Tibial nerve (tissue), 4 donors: ENCODE measurements around the gene SLC7A10. TPM values are rescaled to one million over a fixed set of nuclear protein-coding genes. Genes with fewer than 3 reads are reported as not detected.
A peak's percentile ranks its signal among the peaks of the same experiment; 100 is the strongest.

Experiments used
- DNase-seq, 2 donors: peaks; one replicate each; pipeline ENCODE4 v3.0.0-alpha.2; 2019; ENCODE audit warnings: low spot score in 2 of 2
- H3K27ac ChIP-seq, 4 donors: fragments of 200-600 bp; sonication (generic) in 3 of 4; one replicate each; pipeline ENCODE4 v1.5.1; 2017 to 2019; ENCODE audit warnings: mild to moderate bottlenecking in 1 of 4
- H3K27me3 ChIP-seq, 2 donors: fragments of 200-600 bp; sonication (generic) in 1 of 2; one replicate each; pipeline versions ENCODE4 v1.5.1 to v1.6.0; 2017 to 2019
- H3K36me3 ChIP-seq, 3 donors: fragments of 200-600 bp; sonication (generic); one replicate each; pipeline ENCODE4 v1.5.1; 2018 to 2019
- H3K4me1 ChIP-seq, 4 donors: fragments of 200-600 bp; sonication (generic) in 3 of 4; one replicate each; pipeline ENCODE4 v1.5.1; 2017 to 2019
- H3K4me3 ChIP-seq, 4 donors: fragments of 200-600 bp; sonication (generic) in 3 of 4; one replicate each; pipeline ENCODE4 v1.5.1; 2017 to 2019; ENCODE audit warnings: mild to moderate bottlenecking in 1 of 4, moderate library complexity in 1 of 4
- H3K9me3 ChIP-seq, 4 donors: fragments of 200-600 bp; sonication (generic) in 3 of 4; one replicate each; pipeline ENCODE4 v1.5.1; 2017 to 2019
- CTCF ChIP-seq, 5 experiments: fragments of 200-600 bp in 3 of 5; fragments of 450-650 bp in 2 of 5; sonication (generic) in 3 of 5; IDR thresholded peaks; one replicate each; pipeline ENCODE4 v1.5.1; 2016 to 2019; ENCODE audit warnings: antibody characterized with exemption in 5 of 5, mild to moderate bottlenecking in 3 of 5, moderate library complexity in 2 of 5
- EP300 ChIP-seq, 2 donors: sonication (generic); formaldehyde crosslinking; IDR thresholded peaks; one replicate each; pipeline ENCODE4 v1.6.1; 2017; ENCODE audit warnings: antibody characterized with exemption in 2 of 2, mild to moderate bottlenecking in 1 of 2
- POLR2A ChIP-seq, 2 donors: fragments of 450-650 bp; IDR thresholded peaks; one replicate each; pipeline ENCODE4 v1.6.1; 2017; ENCODE audit warnings: antibody characterized with exemption in 2 of 2, mild to moderate bottlenecking in 2 of 2, moderate library complexity in 2 of 2
- WGBS, 2 donors: methylation state at CpG; one replicate each; pipeline ENCODE4 v1.1.5; 2018; 5-methylcytosine and 5-hydroxymethylcytosine counted together
- total RNA-seq, 4 donors: library from RNA; depleted of rRNA; stranded (reverse); fragments of >200 nt; gene quantifications; one replicate each; pipeline ENCODE4 v1.1.0, GENCODE V29; 2016

The SLC7A10 gene
- total RNA-seq, 4 donors from 2014 or later: 4.3 to 25.8 (median 13.2) TPM

DNA sequence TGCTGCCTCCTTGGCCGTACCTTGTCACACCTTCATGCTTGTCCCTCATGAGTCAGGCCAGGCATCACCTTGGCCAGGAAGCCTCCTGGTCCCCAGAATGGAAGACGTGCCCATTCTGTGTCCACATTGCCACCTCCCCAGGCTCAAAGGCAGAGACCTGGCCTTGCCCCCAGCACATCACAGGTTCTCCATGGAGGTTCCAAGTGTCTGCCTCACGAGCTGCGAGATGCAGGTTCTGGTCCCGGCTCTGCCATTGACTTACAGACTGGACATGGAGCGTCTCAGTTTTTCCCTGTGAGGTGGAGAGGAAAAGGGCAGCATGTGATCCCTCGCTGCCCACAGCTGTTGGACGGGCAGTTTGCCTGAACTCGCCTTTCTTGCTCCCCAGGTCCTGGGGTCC is 9.1 kb upstream of the SLC7A10 start:
- no peak for DNase-seq
- Histone ChIP-seq H3K27me3 (peaks cover 0 to 45% of the 10 kb centered on the region in 2 donors), H3K36me3 (no peaks in the 10 kb centered on the region), H3K4me1 (no peaks in the 10 kb centered on the region), H3K27ac (no peak overlapping the region), H3K9me3 (peaks cover 0 to 5% (median 0%) of the 10 kb centered on the region in 4 donors), H3K4me3 (no peak overlapping the region)
- TF ChIP-seq CTCF (IDR thresholded peaks at IDR 0.05) (no peak), POLR2A (IDR thresholded peaks at IDR 0.05) (no peak)
- WGBS, 2 donors: 59 to 65% methylated on average over 8 to 9 of the region's 9 CpGs

DNA sequence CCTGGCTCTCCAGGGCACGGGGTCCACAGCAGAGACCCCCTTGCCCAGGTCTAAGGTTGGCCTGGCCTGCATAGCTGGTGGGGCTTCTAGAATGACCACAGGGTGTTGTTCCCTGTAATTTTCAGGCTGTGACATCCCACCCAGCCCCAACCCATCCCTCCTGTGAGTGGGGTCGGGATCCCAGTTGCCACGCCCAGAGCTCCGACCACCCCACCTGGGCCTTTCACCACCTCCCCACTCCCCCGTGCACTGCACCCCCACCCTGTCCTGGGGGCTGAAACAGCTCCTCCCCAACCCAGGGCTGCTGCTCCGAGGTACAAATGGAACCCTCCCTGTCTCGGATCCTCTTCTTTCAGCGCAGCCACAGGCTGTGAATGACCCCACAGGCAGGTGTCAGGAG is 8.4 kb upstream of the SLC7A10 start:
- Histone ChIP-seq H3K36me3 (no peaks in the 10 kb centered on the region), H3K9me3 (peaks cover 0 to 11% (median 0%) of the 10 kb centered on the region in 4 donors), H3K27me3 (peaks cover 0 to 51% of the 10 kb centered on the region in 2 donors), H3K4me1 (no peaks in the 10 kb centered on the region), H3K27ac (no peak overlapping the region), H3K4me3 (no peak overlapping the region)
- WGBS, 2 donors: 73 to 88% methylated on average over 8 of the region's 8 CpGs
- TF ChIP-seq EP300 (IDR thresholded peaks at IDR 0.05) (no peak), POLR2A (IDR thresholded peaks at IDR 0.05) (no peak), CTCF (IDR thresholded peaks at IDR 0.05) (no peak)
- DNase-seq: no peak

DNA sequence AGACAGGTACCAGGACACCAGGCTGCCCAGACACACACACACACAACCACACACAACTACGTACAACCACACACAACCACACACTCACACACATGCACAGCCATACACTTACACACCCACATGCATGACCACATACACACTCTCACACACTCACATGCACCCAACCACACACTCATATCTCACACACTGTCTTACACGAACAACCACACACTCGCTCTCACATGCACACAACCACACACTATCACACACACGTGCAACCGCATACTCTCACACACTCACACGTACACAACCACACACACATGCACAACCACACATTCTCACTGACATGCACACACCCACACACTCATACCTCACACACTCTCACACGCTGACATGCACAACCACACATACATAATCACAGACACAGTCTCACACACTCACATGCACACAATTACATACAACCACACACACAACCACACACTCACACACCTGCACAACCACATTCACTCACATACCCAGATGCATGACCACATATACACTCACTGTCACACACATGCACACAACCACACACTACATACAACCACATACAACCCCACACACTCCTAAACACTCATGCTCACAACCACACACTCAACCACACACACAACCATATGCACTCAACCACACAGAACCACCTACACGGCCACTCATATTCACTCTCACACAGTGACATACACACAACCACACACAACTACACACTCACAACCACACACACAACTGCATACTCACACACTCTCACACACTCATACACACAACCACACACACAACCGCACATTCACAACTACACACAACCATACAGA is 7.6 kb upstream of the SLC7A10 start:
- TF ChIP-seq POLR2A (IDR thresholded peaks at IDR 0.05): no peak
- no peak for TF ChIP-seq CTCF (IDR thresholded peaks at IDR 0.05)
- no peak for TF ChIP-seq EP300 (IDR thresholded peaks at IDR 0.05)
- 90 to 93% methylated on average over 9 of the region's 9 CpGs for whole genome bisulfite sequencing, 2 donors
- Histone ChIP-seq H3K36me3 (no peaks in the 10 kb centered on the region), H3K4me3 (no peak overlapping the region), H3K9me3 (peaks cover 0 to 19% (median 2%) of the 10 kb centered on the region in 4 donors), H3K27ac (no peak overlapping the region), H3K27me3 (peaks cover 0 to 59% of the 10 kb centered on the region in 2 donors), H3K4me1 (no peaks in the 10 kb centered on the region)
- DNase-seq: no peak

- no peaks in the 10 kb centered on the region for H3K36me3 ChIP-seq
- WGBS, 2 donors: 56 to 63% methylated on average over 12 of the region's 12 CpGs
- no peak for TF ChIP-seq POLR2A (IDR thresholded peaks at IDR 0.05)
- no peak for TF ChIP-seq EP300 (IDR thresholded peaks at IDR 0.05)
- TF ChIP-seq CTCF (IDR thresholded peaks at IDR 0.05): no peak
Observed at GRCh38 chr19:33232656-33233055, 7.0 kb upstream of the SLC7A10 start.

GRCh38 chr19:33231511-33231910 is 5.9 kb upstream of the SLC7A10 start:
- TF ChIP-seq EP300 (IDR thresholded peaks at IDR 0.05) (peak in 1 of 2 donors; percentile 13), CTCF (IDR thresholded peaks at IDR 0.05) (no peak), POLR2A (IDR thresholded peaks at IDR 0.05) (no peak)
- WGBS, 2 donors: 78 to 80% methylated on average over 5 of the region's 5 CpGs

More at GRCh38 chr19:33232656-33233055, 7.0 kb upstream of the SLC7A10 start:
- Histone ChIP-seq H3K4me3 (no peak overlapping the region), H3K9me3 (peaks cover 0 to 25% (median 5%) of the 10 kb centered on the region in 4 donors), H3K27ac (no peak overlapping the region), H3K27me3 (peaks cover 0 to 61% of the 10 kb centered on the region in 2 donors), H3K4me1 (no peaks in the 10 kb centered on the region)
- no peak for DNase-seq

More at GRCh38 chr19:33231511-33231910, 5.9 kb upstream of the SLC7A10 start:
- Histone ChIP-seq H3K9me3 (peaks cover 0 to 36% (median 7%) of the 10 kb centered on the region in 4 donors), H3K27ac (no peak overlapping the region), H3K4me1 (peaks cover 0 to 6% (median 1%) of the 10 kb centered on the region in 4 donors), H3K27me3 (peaks cover 0 to 72% of the 10 kb centered on the region in 2 donors), H3K4me3 (no peak overlapping the region), H3K36me3 (no peaks in the 10 kb centered on the region)
- no peak for DNase-seq
